ENCODE results near the gene GRAMD2B. TPM values are rescaled to one million over a fixed set of nuclear protein-coding genes. Genes with fewer than 3 reads are reported as not detected.

GRAMD2B gene
- total RNA-seq, 1 experiment from 2014 or later, result 26.7 TPM

DNA sequence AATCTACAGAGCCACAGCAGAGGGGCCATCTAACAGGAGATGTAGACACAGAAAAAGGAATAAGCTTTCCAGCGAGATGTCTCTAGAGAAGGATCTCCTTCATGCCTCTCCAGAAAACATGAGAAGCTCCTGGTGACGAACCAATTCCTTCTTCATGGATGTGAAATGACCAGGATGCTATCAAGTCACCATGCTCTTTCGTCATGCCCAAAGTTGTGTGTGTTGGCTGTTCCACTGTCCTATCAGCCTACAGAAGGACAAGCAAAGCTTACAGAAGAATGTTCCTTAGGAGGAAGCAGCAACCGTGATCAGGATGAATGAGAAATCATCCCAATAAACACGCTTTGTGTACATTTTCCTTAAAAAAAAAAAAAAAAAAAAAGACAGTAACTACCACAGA lies 117.4 kb downstream of the GRAMD2B start:
- no peak for DNase-seq (ENCODE audit: low read depth)

- no peak for DNase-seq (ENCODE audit: low read depth)
Measured at GRCh38 chr5:126542441-126542840, 119.2 kb downstream of the GRAMD2B start.

DNA sequence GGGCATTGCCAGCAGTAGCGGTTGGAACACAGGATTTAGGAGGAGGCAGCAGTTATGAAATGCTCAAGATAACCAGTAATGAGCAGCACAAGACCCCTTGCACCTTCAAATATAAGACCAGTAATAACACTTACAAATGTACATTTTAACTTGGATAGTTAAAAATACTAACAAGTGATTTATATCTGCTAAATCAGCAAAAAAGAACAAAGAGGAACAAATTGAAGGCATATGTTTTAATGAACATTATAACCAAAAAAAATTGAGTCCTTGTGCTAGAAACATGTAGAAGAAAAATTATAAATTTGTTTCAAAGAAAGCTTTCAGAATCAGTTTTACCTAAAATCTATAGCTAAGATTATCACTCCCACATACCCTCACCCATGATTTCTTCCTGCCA lies 119.8 kb downstream of the GRAMD2B start:
- no peak for DNase-seq (ENCODE audit: low read depth)

- no peak for DNase-seq (ENCODE audit: low read depth)
Measured at GRCh38 chr5:126543660-126544059, 120.5 kb downstream of the GRAMD2B start.

Other genes starting within 250 kb of the GRAMD2B start
- gene ALDH7A1, start 171.8 kb downstream of the GRAMD2B start, total RNA-seq (2014; rRNA removed; shearing (Covaris generic)), result 15.6 and 30.3 TPM in 2 replicates
- gene PHAX, start 177.5 kb downstream of the GRAMD2B start, total RNA-seq (2014; rRNA removed; shearing (Covaris generic)), result 55.4 and 57.4 TPM in 2 replicates

Measured in M059J (cell line).